Fibroblast of skin of right biceps (primary cell): Measurements from ENCODE around the gene TBC1D2B.
A peak's percentile ranks its signal among the peaks of the same experiment; 100 is the strongest.

Source experiments
- DNase-seq: peaks from one replicate; pipeline ENCODE4 v3.0.0-alpha.2; 2013

TBC1D2B gene

GRCh38 chr15:78052001-78052401, 25.5 kb downstream of the TBC1D2B start:
- peak; percentile 60 for DNase-seq

- DNase-seq, result no peak
Measured at GRCh38 chr15:78051596-78051995, 25.9 kb downstream of the TBC1D2B start.

- DNase-seq, result peak; percentile 28
Measured at GRCh38 chr15:78050826-78051225, 26.7 kb downstream of the TBC1D2B start.

- DNase-seq, result no peak
Measured at GRCh38 chr15:78050441-78050809, 27.1 kb downstream of the TBC1D2B start.

- peak; percentile 89 for DNase-seq
Measured at GRCh38 chr15:78049691-78050440, 27.6 kb downstream of the TBC1D2B start.

- no peak for DNase-seq
Measured at GRCh38 chr15:78048628-78048920, 28.9 kb downstream of the TBC1D2B start.

GRCh38 chr15:78047761-78048627, 29.5 kb downstream of the TBC1D2B start:
- peak; percentile 82 for DNase-seq

- no peak for DNase-seq
Measured at GRCh38 chr15:78046796-78047341, 30.6 kb downstream of the TBC1D2B start.

GRCh38 chr15:78045189-78045588, 32.3 kb downstream of the TBC1D2B start:
- no peak for DNase-seq

- DNase-seq, result no peak
Measured at GRCh38 chr15:78044407-78045155, 32.9 kb downstream of the TBC1D2B start.

GRCh38 chr15:78041946-78042345, 35.6 kb downstream of the TBC1D2B start:
- no peak for DNase-seq

- no peak for DNase-seq
Measured at GRCh38 chr15:78040653-78041244, 36.8 kb downstream of the TBC1D2B start.

- no peak for DNase-seq
Measured at GRCh38 chr15:78038585-78039247, 38.8 kb downstream of the TBC1D2B start.

- DNase-seq, result no peak
Measured at GRCh38 chr15:78037779-78038305, 39.7 kb downstream of the TBC1D2B start.

- DNase-seq, result no peak
Measured at GRCh38 chr15:78037328-78037727, 40.2 kb downstream of the TBC1D2B start.

- DNase-seq, result no peak
Measured at GRCh38 chr15:78035861-78036476, 41.5 kb downstream of the TBC1D2B start.

GRCh38 chr15:78035321-78035751, 42.2 kb downstream of the TBC1D2B start:
- DNase-seq, result no peak

GRCh38 chr15:78034495-78035191, 42.9 kb downstream of the TBC1D2B start:
- no peak for DNase-seq

GRCh38 chr15:78033864-78034263, 43.6 kb downstream of the TBC1D2B start:
- DNase-seq, result peak; percentile 50

- DNase-seq, result no peak
Measured at GRCh38 chr15:78032671-78033070, 44.8 kb downstream of the TBC1D2B start.

GRCh38 chr15:78024883-78025282, 52.6 kb downstream of the TBC1D2B start:
- no peak for DNase-seq
